ENCODE results near the gene SLCO3A1. TPM values are rescaled to one million over a fixed set of nuclear protein-coding genes. Genes with fewer than 3 reads are reported as not detected.

Gene SLCO3A1
- total RNA-seq, 1 donor from 2014 or later = 65.8 TPM

- TF ChIP-seq CTCF (IDR thresholded peaks at IDR 0.05) (no peak), POLR2AphosphoS5 (IDR thresholded peaks at IDR 0.05; ENCODE audit: insufficient read depth in 1 of 2, low read depth in 1 of 2) (no peak), POLR2A (IDR thresholded peaks at IDR 0.05) (no peak)
- Histone ChIP-seq H3K4me1 (peaks cover 18% of the 10 kb centered on the region), H3K9me3 (no peaks in the 10 kb centered on the region), H3K27ac (no peak overlapping the region), H3K4me3 (no peak overlapping the region), H3K27me3 (no peaks in the 10 kb centered on the region), H3K36me3 (no peaks in the 10 kb centered on the region)
- DNase-seq (ENCODE audit: extremely low spot score in 2 of 2) = peak in 1 of 2 donors; percentile 34
- intact Hi-C loops (cut with DNase I) = no loop called here
These were observed 159.4 kb downstream of the SLCO3A1 start for GRCh38 chr15:92012881-92013280.

GRCh38 chr15:92014281-92015030 lies 160.9 kb downstream of the SLCO3A1 start:
- Histone ChIP-seq H3K36me3 (no peaks in the 10 kb centered on the region), H3K4me1 (peaks cover 33% of the 10 kb centered on the region), H3K27me3 (no peaks in the 10 kb centered on the region), H3K27ac (no peak overlapping the region), H3K9me3 (no peaks in the 10 kb centered on the region), H3K4me3 (no peak overlapping the region)
- TF ChIP-seq POLR2AphosphoS5 (IDR thresholded peaks at IDR 0.05; ENCODE audit: insufficient read depth in 1 of 2, low read depth in 1 of 2) (no peak), POLR2A (IDR thresholded peaks at IDR 0.05) (no peak), CTCF (IDR thresholded peaks at IDR 0.05) (no peak)
- intact Hi-C loops (cut with DNase I) = no loop called here
- no peak for DNase-seq (ENCODE audit: extremely low spot score in 2 of 2)

GRCh38 chr15:92017882-92018534 lies 164.5 kb downstream of the SLCO3A1 start:
- Histone ChIP-seq H3K4me3 (no peak overlapping the region), H3K9me3 (no peaks in the 10 kb centered on the region), H3K27me3 (no peaks in the 10 kb centered on the region), H3K4me1 (peaks cover 35% of the 10 kb centered on the region), H3K27ac (no peak overlapping the region), H3K36me3 (no peaks in the 10 kb centered on the region)
- TF ChIP-seq CTCF (IDR thresholded peaks at IDR 0.05) = no peak
- no peak for TF ChIP-seq POLR2A (IDR thresholded peaks at IDR 0.05)
- DNase-seq (ENCODE audit: extremely low spot score in 2 of 2) = no peak
- intact Hi-C loops (cut with DNase I) = no loop called here

GRCh38 chr15:92018535-92019239 lies 165.2 kb downstream of the SLCO3A1 start:
- intact Hi-C loops (cut with DNase I) = no loop called here
- TF ChIP-seq CTCF (IDR thresholded peaks at IDR 0.05) (no peak), POLR2AphosphoS5 (IDR thresholded peaks at IDR 0.05; ENCODE audit: insufficient read depth in 1 of 2, low read depth in 1 of 2) (no peak), POLR2A (IDR thresholded peaks at IDR 0.05) (no peak)
- peak overlapping the region; percentile 14 for H3K27ac ChIP-seq

More at GRCh38 chr15:92018535-92019239, 165.2 kb downstream of the SLCO3A1 start:
- Histone ChIP-seq H3K27me3 (no peaks in the 10 kb centered on the region), H3K9me3 (no peaks in the 10 kb centered on the region), H3K4me1 (peaks cover 33% of the 10 kb centered on the region), H3K36me3 (no peaks in the 10 kb centered on the region), H3K4me3 (no peak overlapping the region)
- DNase-seq (ENCODE audit: extremely low spot score in 2 of 2) = peak in 1 of 2 donors; percentile 82
